ENCODE data around the gene MALAT1. TPM values are rescaled to one million over a fixed set of nuclear protein-coding genes. Genes with fewer than 3 reads are reported as not detected.
A peak's percentile ranks its signal among the peaks of the same experiment; 100 is the strongest.
"Not testable (repeated sequence)": the region's sequence is repeated elsewhere in the genome, so short reads cannot be mapped to it uniquely, and the experiment has no call there.

The MALAT1 gene
- total RNA-seq, 3 donors from 2014 or later, result 10,779 to 14,350 (median 11,224) TPM

DNA sequence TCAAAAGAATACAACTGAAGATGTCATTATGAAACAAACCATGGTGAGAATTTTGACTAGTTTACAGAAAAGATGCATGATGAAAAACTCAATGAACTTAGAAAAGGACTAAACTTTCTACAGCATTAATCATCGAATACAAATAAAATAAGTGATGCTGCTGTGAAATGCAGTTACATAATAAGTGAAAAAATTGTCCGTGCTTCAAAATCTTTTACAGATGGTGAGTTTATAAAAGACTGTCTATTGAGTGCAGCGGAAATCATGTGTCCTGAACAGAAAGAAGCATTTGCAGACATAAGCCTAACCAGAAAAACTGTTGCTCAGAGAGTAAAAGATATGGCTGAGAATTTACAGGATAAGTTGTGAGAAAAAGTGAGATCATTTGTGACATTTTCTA is 42.4 kb upstream of the MALAT1 start:
- H3K4me1 ChIP-seq (ENCODE audit: low read depth), result peaks cover 4% of the 10 kb centered on the region
- ATAC-seq, result no peak
- no peak for DNase-seq
- intact Hi-C loops (cut with DNase I, micrococcal nuclease), result no loop called here
- no peak overlapping the region for H3K4me3 ChIP-seq
- no peaks in the 10 kb centered on the region for H3K9me3 ChIP-seq
- TF ChIP-seq, protein P1, sequence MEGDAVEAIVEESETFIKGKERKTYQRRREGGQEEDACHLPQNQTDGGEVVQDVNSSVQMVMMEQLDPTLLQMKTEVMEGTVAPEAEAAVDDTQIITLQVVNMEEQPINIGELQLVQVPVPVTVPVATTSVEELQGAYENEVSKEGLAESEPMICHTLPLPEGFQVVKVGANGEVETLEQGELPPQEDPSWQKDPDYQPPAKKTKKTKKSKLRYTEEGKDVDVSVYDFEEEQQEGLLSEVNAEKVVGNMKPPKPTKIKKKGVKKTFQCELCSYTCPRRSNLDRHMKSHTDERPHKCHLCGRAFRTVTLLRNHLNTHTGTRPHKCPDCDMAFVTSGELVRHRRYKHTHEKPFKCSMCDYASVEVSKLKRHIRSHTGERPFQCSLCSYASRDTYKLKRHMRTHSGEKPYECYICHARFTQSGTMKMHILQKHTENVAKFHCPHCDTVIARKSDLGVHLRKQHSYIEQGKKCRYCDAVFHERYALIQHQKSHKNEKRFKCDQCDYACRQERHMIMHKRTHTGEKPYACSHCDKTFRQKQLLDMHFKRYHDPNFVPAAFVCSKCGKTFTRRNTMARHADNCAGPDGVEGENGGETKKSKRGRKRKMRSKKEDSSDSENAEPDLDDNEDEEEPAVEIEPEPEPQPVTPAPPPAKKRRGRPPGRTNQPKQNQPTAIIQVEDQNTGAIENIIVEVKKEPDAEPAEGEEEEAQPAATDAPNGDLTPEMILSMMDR (IDR thresholded peaks at IDR 0.05), result no peak
- H3K36me3 ChIP-seq (ENCODE audit: low read depth), result no peaks in the 10 kb centered on the region

DNA sequence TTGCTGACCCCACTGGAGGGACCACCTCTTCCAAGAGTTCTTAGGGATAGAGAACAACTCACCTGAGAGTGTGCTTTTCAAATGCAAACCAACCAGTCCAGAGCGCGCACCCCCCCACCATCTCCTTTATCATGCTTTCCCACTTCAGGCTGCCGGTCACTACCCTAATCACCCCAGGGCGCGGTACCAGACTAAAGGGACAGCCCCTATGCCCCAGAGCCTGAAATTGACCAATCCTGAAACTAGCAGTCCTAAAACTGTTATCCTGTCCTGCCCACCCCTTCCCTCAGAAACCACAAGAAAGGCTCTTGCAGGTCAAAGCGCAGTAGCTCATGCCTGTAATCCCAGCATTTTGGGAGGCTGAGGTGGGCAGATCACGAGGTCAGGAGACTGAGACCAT is 39.3 kb upstream of the MALAT1 start:
- TF ChIP-seq, protein P1 (IDR thresholded peaks at IDR 0.05), result no peak
- H3K9me3 ChIP-seq, result no peaks in the 10 kb centered on the region
- ATAC-seq (no peak), DNase-seq (peak in 2 of 3 donors; percentile 20 to 22)
- H3K36me3 ChIP-seq (ENCODE audit: low read depth), result no peaks in the 10 kb centered on the region
- H3K4me1 ChIP-seq (ENCODE audit: low read depth), result peaks cover 4% of the 10 kb centered on the region
- intact Hi-C loops (cut with DNase I, micrococcal nuclease), result no loop called here
- H3K4me3 ChIP-seq, result no peak overlapping the region

- H3K4me1 ChIP-seq (ENCODE audit: low read depth), result peaks cover 18% of the 10 kb centered on the region
- intact Hi-C loops (cut with DNase I, micrococcal nuclease); H3K9me3 ChIP-seq; ATAC-seq; H3K36me3 ChIP-seq (ENCODE audit: low read depth); H3K4me3 ChIP-seq: not testable (repeated sequence)
- peak in 1 of 3 donors; percentile 22 for DNase-seq
These were observed 33.4 kb upstream of the MALAT1 start for GRCh38 chr11:65465471-65465870.

DNA sequence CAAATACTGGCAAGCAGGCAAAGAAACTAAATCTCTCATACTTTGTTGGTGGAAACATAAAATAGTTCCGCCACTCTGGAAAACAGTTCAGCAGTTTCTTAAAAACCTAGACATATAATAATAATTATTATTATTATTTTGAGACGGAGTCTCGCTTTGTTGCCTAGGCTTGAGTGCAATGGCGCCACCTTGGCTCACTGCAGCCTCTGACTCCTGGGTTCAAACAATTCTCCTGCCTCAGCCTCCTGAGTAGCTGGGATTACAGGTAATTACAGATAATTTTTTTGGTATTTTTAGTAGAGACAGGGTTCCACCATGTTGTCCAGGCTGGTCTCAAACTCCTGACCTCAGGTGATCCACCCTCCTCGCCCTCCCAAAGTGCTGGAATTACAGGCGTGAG is 31.5 kb upstream of the MALAT1 start:
- H3K4me1 ChIP-seq (ENCODE audit: low read depth), result peaks cover 26% of the 10 kb centered on the region
- ATAC-seq; H3K4me3 ChIP-seq; H3K36me3 ChIP-seq (ENCODE audit: low read depth); H3K9me3 ChIP-seq; intact Hi-C loops (cut with DNase I, micrococcal nuclease): not testable (repeated sequence)
- DNase-seq, result peak in 2 of 3 donors; percentile 25 to 54

- H3K36me3 ChIP-seq (ENCODE audit: low read depth), result no peaks in the 10 kb centered on the region
- ATAC-seq (peak; percentile 73), DNase-seq (peak; percentile 92 to 95 (median 95))
- TF ChIP-seq, protein P1 (IDR thresholded peaks at IDR 0.05), result peak; percentile 37
- H3K9me3 ChIP-seq, result no peaks in the 10 kb centered on the region
- peaks cover 37% of the 10 kb centered on the region for H3K4me1 ChIP-seq (ENCODE audit: low read depth)
- no peak overlapping the region for H3K4me3 ChIP-seq
- intact Hi-C loops (cut with DNase I, micrococcal nuclease), result no loop called here
These were observed 29.9 kb upstream of the MALAT1 start for GRCh38 chr11:65468874-65469333.

DNA sequence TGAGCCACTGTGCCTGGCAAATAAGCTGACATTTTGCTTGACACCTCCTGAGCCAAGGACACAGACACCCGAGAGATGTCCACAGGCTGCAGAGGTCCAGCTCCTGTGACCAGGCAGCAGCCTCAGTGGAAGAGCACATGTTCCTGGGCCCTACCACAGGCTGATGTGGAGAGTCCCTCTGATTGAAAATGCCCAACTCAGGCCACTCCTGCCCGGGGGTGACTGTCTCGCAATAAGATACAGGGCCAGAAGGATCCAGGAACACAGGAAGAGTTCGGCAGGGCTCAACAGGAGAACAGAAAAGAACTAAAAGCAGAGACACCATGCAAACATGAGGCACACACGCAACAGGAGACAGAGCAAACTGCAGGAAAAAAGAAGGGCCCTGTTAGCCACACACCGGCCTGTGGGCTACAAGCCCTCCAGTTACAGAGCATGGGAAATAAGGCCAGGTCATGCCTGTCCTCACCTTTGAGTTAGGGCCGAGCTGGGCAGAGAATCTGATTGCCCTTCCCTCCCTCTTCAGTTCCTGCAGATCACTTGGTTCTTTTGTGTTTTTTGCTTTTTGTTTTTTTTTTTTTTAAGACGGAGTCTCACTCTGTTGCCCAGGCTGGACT is 28.3 kb upstream of the MALAT1 start:
- intact Hi-C loops (cut with DNase I, micrococcal nuclease), result loop anchor here in 1 of 2 donors (5.0 kb wide), 1 partner anchor 37 kb away; no protein-coding TSS in a partner anchor
- Histone ChIP-seq H3K36me3 (ENCODE audit: low read depth) (no peaks in the 10 kb centered on the region), H3K9me3 (no peaks in the 10 kb centered on the region), H3K4me3 (no peak overlapping the region), H3K4me1 (ENCODE audit: low read depth) (peaks cover 43% of the 10 kb centered on the region)
- peak in 1 of 3 donors; percentile 29 for DNase-seq
- TF ChIP-seq, protein P1 (IDR thresholded peaks at IDR 0.05), result no peak
- no peak for ATAC-seq
